Fibroblast of skin of back (primary cell): ENCODE measurements around the gene MINPP1.
A peak's percentile ranks its signal among the peaks of the same experiment; 100 is the strongest.
"Not testable (repeated sequence)": the region's sequence is repeated elsewhere in the genome, so short reads cannot be mapped to it uniquely, and the experiment has no call there.

Source experiments
- DNase-seq: peaks from one replicate; pipeline ENCODE4 v3.0.0-alpha.2; 2013

Gene MINPP1

GRCh38 chr10:87578160-87578841, 73.6 kb downstream of the MINPP1 start:
- no peak for DNase-seq

- peak; percentile 20 for DNase-seq
Observed at GRCh38 chr10:87578842-87579401, 74.2 kb downstream of the MINPP1 start.

GRCh38 chr10:87579563-87579962, 74.9 kb downstream of the MINPP1 start:
- no peak for DNase-seq

GRCh38 chr10:87580016-87580415, 75.3 kb downstream of the MINPP1 start:
- DNase-seq = no peak

- DNase-seq = peak; percentile 22
Observed at GRCh38 chr10:87585565-87586514, 81.1 kb downstream of the MINPP1 start.

- peak; percentile 52 for DNase-seq
Observed at GRCh38 chr10:87589645-87590051, 85.0 kb downstream of the MINPP1 start.

GRCh38 chr10:87590705-87591588, 86.3 kb downstream of the MINPP1 start:
- DNase-seq = no peak

GRCh38 chr10:87591589-87591886, 86.8 kb downstream of the MINPP1 start:
- no peak for DNase-seq

- not testable (repeated sequence) for DNase-seq
Observed at GRCh38 chr10:87592920-87593319, 88.2 kb downstream of the MINPP1 start.

- DNase-seq = no peak
Observed at GRCh38 chr10:87593702-87594101, 89.0 kb downstream of the MINPP1 start.

- no peak for DNase-seq
Observed at GRCh38 chr10:87594181-87594580, 89.5 kb downstream of the MINPP1 start.

- no peak for DNase-seq
Observed at GRCh38 chr10:87594864-87595263, 90.2 kb downstream of the MINPP1 start.

GRCh38 chr10:87596351-87596750, 91.7 kb downstream of the MINPP1 start:
- no peak for DNase-seq

- DNase-seq = no peak
Observed at GRCh38 chr10:87598700-87599099, 94.0 kb downstream of the MINPP1 start.

- no peak for DNase-seq
Observed at GRCh38 chr10:87600581-87600980, 95.9 kb downstream of the MINPP1 start.
